GM12878 (cell line): Measurements from ENCODE around the gene AANAT. TPM values are rescaled to one million over a fixed set of nuclear protein-coding genes. Genes with fewer than 3 reads are reported as not detected.

Experiments used
- ATAC-seq: fragments of 200-7000 bp; cut with Tn5 transposase; 3 replicates; pipeline ENCODE4 v1.9.1; 2020; ENCODE audit warnings: mild to moderate bottlenecking, moderate library complexity
- BruUV-seq: library from RNA; stranded (reverse); fragments of 400-500 nt; replicated peaks from 2 replicates; lab custom pipeline; 2021; lab: Mats Ljungman, UMichigan
- CTCF ChIA-PET: fragments of 300-600 bp; sonication (Branson Sonifier 250); formaldehyde crosslinking; extraction: SDS; loops from one replicate; lab custom pipeline; 2021; ENCODE audit warnings: inconsistent platforms; lab: Yijun Ruan, JAX
- POLR2A ChIA-PET: fragments of 350-600 bp; formaldehyde crosslinking; extraction: SDS; loops from one replicate; lab custom pipeline; 2021; ENCODE audit warnings: inconsistent platforms; lab: Charles Lee
- RAD21 ChIA-PET: fragments of 300-600 bp; sonication (Branson Sonifier 250); formaldehyde crosslinking; loops from one replicate; lab custom pipeline; 2023; ENCODE audit warnings: antibody characterized with exemption; ENCODE audit not compliant: unreplicated experiment; lab: Charles Lee
- SMC1A ChIA-PET: fragments of 300-600 bp; sonication (Branson Sonifier 250); formaldehyde crosslinking; loops from one replicate; lab custom pipeline; 2023; ENCODE audit not compliant: unreplicated experiment, uncharacterized antibody; lab: Charles Lee
- DNase-seq: peaks from one replicate; pipeline ENCODE4 v3.0.0-alpha.2; 2011; ENCODE audit warnings: low read depth, low spot score
- FAIRE-seq: peaks from 3 replicates; lab custom pipeline; 2011; peaks lifted over from hg19 to GRCh38; lab: Jason Lieb, UNC
- H2AFZ ChIP-seq: 2 replicates; pipeline ENCODE4 v1.6.0; 2011; ENCODE audit warnings: low read depth, low read length, control low read depth; ENCODE audit not compliant: control insufficient read depth
- H3K27ac ChIP-seq: 2 replicates; pipeline ENCODE4 v1.5.1; 2011; ENCODE audit warnings: control low read depth; ENCODE audit not compliant: control insufficient read depth, insufficient read depth
- H3K27me3 ChIP-seq, 2 experiments: replicated peaks in 1 of 2; 2 replicates each; pipeline versions ENCODE4 v1.6.0 to v1.6.1; 2011; ENCODE audit warnings: low read length in 1 of 2; ENCODE audit not compliant: control insufficient read depth in 2 of 2, insufficient read depth in 2 of 2
- H3K36me3 ChIP-seq, 2 experiments: 2 replicates each; pipeline ENCODE4 v1.5.1; 2011; ENCODE audit warnings: low read length in 1 of 2; ENCODE audit not compliant: control insufficient read depth in 2 of 2, insufficient read depth in 2 of 2
- H3K4me1 ChIP-seq: 2 replicates; pipeline ENCODE4 v1.6.1; 2011; ENCODE audit warnings: mild to moderate bottlenecking, low read length, moderate library complexity, mixed read lengths; ENCODE audit not compliant: control insufficient read depth, insufficient read depth
- H3K4me2 ChIP-seq: 2 replicates; pipeline ENCODE4 v1.6.0; 2011; ENCODE audit warnings: control low read depth; ENCODE audit not compliant: control insufficient read depth, insufficient read depth
- H3K4me3 ChIP-seq: fragments of 200-600 bp; sonication (generic); 2 replicates; pipeline ENCODE4 v1.5.1; 2016
- H3K79me2 ChIP-seq: 2 replicates; pipeline ENCODE4 v1.6.0; 2011; ENCODE audit warnings: low read length; ENCODE audit not compliant: control insufficient read depth, insufficient read depth
- H3K9ac ChIP-seq: 2 replicates; pipeline ENCODE4 v1.8.0; 2011; ENCODE audit warnings: low read length, control low read depth, mixed read lengths; ENCODE audit not compliant: control insufficient read depth, insufficient read depth
- H3K9me3 ChIP-seq: replicated peaks from 3 replicates; pipeline ENCODE4 v1.5.1; 2011; ENCODE audit warnings: mild to moderate bottlenecking, low read length; ENCODE audit not compliant: control insufficient read depth, insufficient read depth
- H4K20me1 ChIP-seq: 2 replicates; pipeline ENCODE4 v1.6.0; 2011; ENCODE audit not compliant: control insufficient read depth, insufficient read depth
- CREB1 ChIP-seq: IDR thresholded peaks from 2 replicates; pipeline ENCODE4 v1.6.1; 2012; ENCODE audit warnings: low read depth, mild to moderate bottlenecking, inconsistent platforms
- DPF2 ChIP-seq: fragments of 450-650 bp; IDR thresholded peaks from 2 replicates; pipeline ENCODE4 v1.6.1; 2017; ENCODE audit warnings: mild to moderate bottlenecking
- EGR1 ChIP-seq, 2 experiments: IDR thresholded peaks; 1 replicate in 1 of 2; 2 replicates in 1 of 2; pipeline ENCODE4 v1.6.1; 2011 to 2012; ENCODE audit warnings: low read depth in 2 of 2, low read length in 2 of 2, borderline replicate concordance in 1 of 2, mild to moderate bottlenecking in 1 of 2, moderate library complexity in 1 of 2
- EZH2 ChIP-seq: IDR thresholded peaks from 2 replicates; pipeline ENCODE4 v1.6.1; 2012; ENCODE audit warnings: low read depth, mild to moderate bottlenecking, control low read depth, inconsistent platforms, low read length, borderline replicate concordance; ENCODE audit not compliant: control insufficient read depth
- GATAD2B ChIP-seq: fragments of 450-650 bp; conservative IDR thresholded peaks from 2 replicates; pipeline ENCODE4 v1.6.1; 2017; ENCODE audit warnings: low read depth, mild to moderate bottlenecking, moderate library complexity
- HCFC1 ChIP-seq: fragments of 150-350 bp; IDR thresholded peaks from 2 replicates; pipeline ENCODE4 v1.6.1; 2014; ENCODE audit warnings: low read length
- HDAC2 ChIP-seq: fragments of 200-600 bp; sonication (generic); IDR thresholded peaks from 2 replicates; pipeline ENCODE4 v1.6.1; 2017
- KDM1A ChIP-seq: fragments of 200-600 bp; sonication (generic); IDR thresholded peaks from 2 replicates; pipeline ENCODE4 v1.6.1; 2016; ENCODE audit warnings: borderline replicate concordance
- MEF2A ChIP-seq: IDR thresholded peaks from 2 replicates; pipeline ENCODE4 v1.6.1; 2011; ENCODE audit warnings: low read depth, mild to moderate bottlenecking, low read length, moderate library complexity; ENCODE audit not compliant: insufficient read depth
- PAX5 ChIP-seq: IDR thresholded peaks from 2 replicates; pipeline ENCODE4 v1.6.1; 2011; ENCODE audit warnings: low read depth, low read length, borderline replicate concordance
- RAD51 ChIP-seq: fragments of 450-650 bp; IDR thresholded peaks from 2 replicates; pipeline ENCODE4 v1.6.1; 2016; ENCODE audit warnings: moderate library complexity, mild to moderate bottlenecking, inconsistent platforms
- RBBP5 ChIP-seq: fragments of 200-600 bp; sonication (generic); conservative IDR thresholded peaks from 2 replicates; pipeline ENCODE4 v1.6.1; 2016
- RCOR1 ChIP-seq: conservative IDR thresholded peaks from 2 replicates; pipeline ENCODE4 v1.6.1; 2012; ENCODE audit warnings: low read depth, low read length, improper control_type of control experiment
- SP1 ChIP-seq: IDR thresholded peaks from one replicate; pipeline ENCODE4 v1.6.1; 2011; ENCODE audit warnings: low read depth, low read length
- STAT1 ChIP-seq: fragments of 450-650 bp; conservative IDR thresholded peaks from 2 replicates; pipeline ENCODE4 v1.6.1; 2014; ENCODE audit warnings: antibody characterized with exemption, mild to moderate bottlenecking
- TAF1 ChIP-seq: IDR thresholded peaks from 2 replicates; pipeline ENCODE4 v1.6.1; 2011; ENCODE audit warnings: mild to moderate bottlenecking, low read depth, low read length, borderline replicate concordance
- ZNF687 ChIP-seq: fragments of 450-650 bp; IDR thresholded peaks from 2 replicates; pipeline ENCODE4 v1.6.1; 2017; ENCODE audit warnings: mild to moderate bottlenecking, moderate library complexity
- WGBS: methylation state at CpG from one replicate; pipeline ENCODE4 v1.1.6; 2016; ENCODE audit warnings: low lambda C conversion rate; ENCODE audit not compliant: insufficient replicate concordance, insufficient coverage; ENCODE audit errors: missing lambda C conversion rate; 5-methylcytosine and 5-hydroxymethylcytosine counted together
- in situ Hi-C: fragments of 300-500 bp; cut with MboI; formaldehyde crosslinking; loops from 9 replicates; pipeline ENCODE4 v1.14.3; 2018; ENCODE audit warnings: mixed read lengths
- intact Hi-C: fragments of 100-400 bp; cut with micrococcal nuclease; formaldehyde crosslinking; loops from one replicate; pipeline ENCODE4 v1.14.2; 2022; ENCODE audit not compliant: unreplicated experiment
- polyA plus RNA-seq, 11 experiments: library from polyadenylated mRNA; depleted of rRNA in 4 of 11; unstranded in 6 of 11; stranded (reverse) in 5 of 11; fragments of >200 nt; fragmentation: Nextera tagmentation in 4 of 11; fragmentation: Illumina TruSeq in 1 of 11; extraction: Ambion mirVana in 4 of 11; extraction: Trizol in 1 of 11; gene quantifications; 1 replicate in 1 of 11; 2 replicates in 10 of 11; pipeline versions ENCODE4 v1.2.1 to v1.2.3, GENCODE V29; 2011 to 2016; ENCODE audit warnings: inconsistent platforms in 2 of 11, missing spikeins in 2 of 11, low read depth in 1 of 11
- total RNA-seq, 4 experiments: library from RNA; depleted of rRNA in 3 of 4; stranded (reverse); fragments of >200 nt in 3 of 4; fragmentation: Illumina TruSeq in 1 of 4; extraction: Trizol in 1 of 4; gene quantifications; 2 replicates each; pipeline versions ENCODE4 v1.2.1 to v1.2.3, GENCODE V29; 2013 to 2021
- TF ChIP-seq, protein P1 (sequence below), 3 experiments: IDR thresholded peaks in 2 of 3; conservative IDR thresholded peaks in 1 of 3; 2 replicates each; pipeline ENCODE4 v1.5.1; 2011; ENCODE audit warnings: low read depth in 3 of 3, low read length in 3 of 3, mild to moderate bottlenecking in 3 of 3, control low read depth in 2 of 3, moderate library complexity in 2 of 3, inconsistent platforms in 1 of 3, mixed read lengths in 1 of 3; ENCODE audit not compliant: control insufficient read depth in 2 of 3, insufficient read depth in 1 of 3; ENCODE audit errors: extremely low read depth in 1 of 3

Gene AANAT
- total and polyA plus RNA-seq, 10 of the 15 experiments (the other 5 are each of a cell fraction or from before 2014, with no cell fraction given) = 0.23 TPM; not detected in 9

- Histone ChIP-seq H3K4me1 (peaks cover 6% of the 10 kb centered on the region), H3K36me3 (no peaks in the 10 kb centered on the region), H4K20me1 (0 out of 2 replicates have a peak, but pooled peaks cover 2% of the 10 kb centered on the region), H3K9ac (peak within 1 kb of the TSS; percentile 77), H2AFZ (peak within 1 kb of the TSS; percentile 85), H3K9me3 (no peaks in the 10 kb centered on the region), H3K4me2 (peak within 1 kb of the TSS; percentile 93), H3K4me3 (peak within 1 kb of the TSS; percentile 88), H3K27me3 (no peaks in the 10 kb centered on the region), H3K27ac (peak within 1 kb of the TSS; percentile 72), H3K79me2 (peaks cover 48% of the 10 kb centered on the region)
- in situ Hi-C loops (no loop called here), intact Hi-C loops (no loop called here)
- DNase-seq (no peak), ATAC-seq (peak; percentile 95), FAIRE-seq (no peak)
- ChIA-PET POLR2A (interaction anchor here (0.5 to 1.1 kb wide), 3 partner anchors 30 to 670 kb away, joined by 3 read pairs; no protein-coding TSS in a partner anchor), CTCF (interaction anchor here (0.8 to 2.0 kb wide), 8 partner anchors 8 to 99 kb away, joined by 3 to 9 read pairs (median 4); partner anchors contain the start of gene PRPSAP1), RAD21 (interaction anchor here (0.8 kb wide), 1 partner anchor 55 kb away, joined by 3 read pairs; no protein-coding TSS in a partner anchor), SMC1A (interaction anchor here (1.0 to 2.5 kb wide), 7 partner anchors 8 to 219 kb away, joined by 3 to 7 read pairs (median 3); partner anchors contain the start of gene RHBDF2)
- 1% methylated on average over 53 of the region's 101 CpGs for WGBS
- no TSS peak for BruUV-seq
- TF ChIP-seq RCOR1 = peak; percentile 98
- TF ChIP-seq, protein P1, sequence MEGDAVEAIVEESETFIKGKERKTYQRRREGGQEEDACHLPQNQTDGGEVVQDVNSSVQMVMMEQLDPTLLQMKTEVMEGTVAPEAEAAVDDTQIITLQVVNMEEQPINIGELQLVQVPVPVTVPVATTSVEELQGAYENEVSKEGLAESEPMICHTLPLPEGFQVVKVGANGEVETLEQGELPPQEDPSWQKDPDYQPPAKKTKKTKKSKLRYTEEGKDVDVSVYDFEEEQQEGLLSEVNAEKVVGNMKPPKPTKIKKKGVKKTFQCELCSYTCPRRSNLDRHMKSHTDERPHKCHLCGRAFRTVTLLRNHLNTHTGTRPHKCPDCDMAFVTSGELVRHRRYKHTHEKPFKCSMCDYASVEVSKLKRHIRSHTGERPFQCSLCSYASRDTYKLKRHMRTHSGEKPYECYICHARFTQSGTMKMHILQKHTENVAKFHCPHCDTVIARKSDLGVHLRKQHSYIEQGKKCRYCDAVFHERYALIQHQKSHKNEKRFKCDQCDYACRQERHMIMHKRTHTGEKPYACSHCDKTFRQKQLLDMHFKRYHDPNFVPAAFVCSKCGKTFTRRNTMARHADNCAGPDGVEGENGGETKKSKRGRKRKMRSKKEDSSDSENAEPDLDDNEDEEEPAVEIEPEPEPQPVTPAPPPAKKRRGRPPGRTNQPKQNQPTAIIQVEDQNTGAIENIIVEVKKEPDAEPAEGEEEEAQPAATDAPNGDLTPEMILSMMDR (IDR thresholded peaks at IDR 0.05 in 2 of 3, conservative IDR thresholded peaks at IDR 0.05 in 1 of 3; ENCODE audit: control insufficient read depth in 2 of 3, extremely low read depth in 1 of 3, insufficient read depth in 1 of 3, low read depth in 3 of 3, low read length in 3 of 3) = peak; percentile 43 to 60 (median 55)
- TF ChIP-seq GATAD2B = peak; percentile 84
- peak; percentile 13 for TF ChIP-seq HCFC1
- TF ChIP-seq MEF2A = no peak
- TF ChIP-seq KDM1A = peak; percentile 99; the same call in 1 of the 2 replicates
- no peak for TF ChIP-seq EZH2
- peak; percentile 16 to 82; a peak in 1 of 3 replicates for TF ChIP-seq EGR1 (IDR thresholded peaks at IDR 0.05; ENCODE audit: borderline replicate concordance in 1 of 2, low read depth in 2 of 2, low read length in 2 of 2)
- no peak for TF ChIP-seq STAT1
- 0 out of 2 replicates have a peak, but pooled peaks have one; percentile 55 for TF ChIP-seq HDAC2
- TF ChIP-seq SP1 = no peak
- no peak for TF ChIP-seq PAX5
- no peak for TF ChIP-seq RAD51
- TF ChIP-seq CREB1 = peak; percentile 91
- peak; percentile 78; the same call in 1 of the 2 replicates for TF ChIP-seq TAF1
- TF ChIP-seq ZNF687 = peak; percentile 66; the same call in 1 of the 2 replicates
- no peak for TF ChIP-seq RBBP5
- TF ChIP-seq DPF2 = peak; percentile 69; the same call in 1 of the 2 replicates
Measured at GRCh38 chr17:76452660-76453430, 14.6 kb upstream of the AANAT start, which contains the start of gene UBE2O. Gene UBE2O, minus strand, starts transcription at chr17:76453152. Its CDS starts 11 bp downstream, at chr17:76453141.
